HG02759 (cell line): ENCODE results near the gene PLEKHA1.

Experiments used
- ATAC-seq: cut with Tn5 transposase; IDR thresholded peaks from one replicate; pipeline ENCODE4 v1.9.1; 2021; ENCODE audit warnings: mild to moderate bottlenecking, moderate library complexity; ENCODE audit not compliant: unreplicated experiment

PLEKHA1 gene

GRCh38 chr10:122420624-122421007 is 46.1 kb downstream of the PLEKHA1 start:
- ATAC-seq: no peak

- no peak for ATAC-seq
Observed at GRCh38 chr10:122421054-122421625, 46.6 kb downstream of the PLEKHA1 start.

GRCh38 chr10:122421742-122422141 is 47.2 kb downstream of the PLEKHA1 start:
- ATAC-seq: no peak

GRCh38 chr10:122422266-122422989 is 47.9 kb downstream of the PLEKHA1 start:
- ATAC-seq: no peak

GRCh38 chr10:122424059-122424458 is 49.6 kb downstream of the PLEKHA1 start:
- no peak for ATAC-seq

GRCh38 chr10:122426829-122427228 is 52.3 kb downstream of the PLEKHA1 start:
- no peak for ATAC-seq

- no peak for ATAC-seq
Observed at GRCh38 chr10:122427280-122427679, 52.8 kb downstream of the PLEKHA1 start.

GRCh38 chr10:122435212-122435827 is 60.8 kb downstream of the PLEKHA1 start:
- no peak for ATAC-seq

GRCh38 chr10:122441961-122442360 is 67.5 kb downstream of the PLEKHA1 start:
- ATAC-seq: no peak

- ATAC-seq: no peak
Observed at GRCh38 chr10:122445469-122445868, 71.0 kb downstream of the PLEKHA1 start.

- no peak for ATAC-seq
Observed at GRCh38 chr10:122445904-122446303, 71.4 kb downstream of the PLEKHA1 start.

- no peak for ATAC-seq
Observed at GRCh38 chr10:122446668-122447423, 72.3 kb downstream of the PLEKHA1 start.

- ATAC-seq: no peak
Observed at GRCh38 chr10:122448600-122448999, 74.1 kb downstream of the PLEKHA1 start.

GRCh38 chr10:122449153-122449552 is 74.6 kb downstream of the PLEKHA1 start:
- ATAC-seq: no peak

GRCh38 chr10:122450353-122450990 is 76.0 kb downstream of the PLEKHA1 start:
- no peak for ATAC-seq

- ATAC-seq: no peak
Observed at GRCh38 chr10:122454071-122454470, 79.6 kb downstream of the PLEKHA1 start.

GRCh38 chr10:122454603-122455080 is 80.1 kb downstream of the PLEKHA1 start, which contains the start of gene ARMS2:
Gene ARMS2, plus strand, starts transcription at chr10:122454653. Its CDS starts 75 bp downstream, at chr10:122454728.
- no peak for ATAC-seq

- ATAC-seq: no peak
Observed at GRCh38 chr10:122455376-122456079, 81.0 kb downstream of the PLEKHA1 start.

GRCh38 chr10:122457934-122458333 is 83.4 kb downstream of the PLEKHA1 start:
- no peak for ATAC-seq

- ATAC-seq: no peak
Observed at GRCh38 chr10:122458693-122459092, 84.2 kb downstream of the PLEKHA1 start.
